GM18873 (cell line): Measurements from ENCODE around the gene RPS16.
"Not testable (repeated sequence)": the region's sequence is repeated elsewhere in the genome, so short reads cannot be mapped to it uniquely, and the experiment has no call there.

Experiments
- ATAC-seq: cut with Tn5 transposase; IDR thresholded peaks from one replicate; pipeline ENCODE4 v1.9.1; 2021; ENCODE audit warnings: mild to moderate bottlenecking, moderate library complexity, moderate number of reproducible peaks; ENCODE audit not compliant: unreplicated experiment, low FRiP score

The RPS16 gene

GRCh38 chr19:39451257-39451656, 15.5 kb upstream of the RPS16 start:
- not testable (repeated sequence) for ATAC-seq

GRCh38 chr19:39449116-39449797, 13.5 kb upstream of the RPS16 start:
- ATAC-seq: no peak

DNA sequence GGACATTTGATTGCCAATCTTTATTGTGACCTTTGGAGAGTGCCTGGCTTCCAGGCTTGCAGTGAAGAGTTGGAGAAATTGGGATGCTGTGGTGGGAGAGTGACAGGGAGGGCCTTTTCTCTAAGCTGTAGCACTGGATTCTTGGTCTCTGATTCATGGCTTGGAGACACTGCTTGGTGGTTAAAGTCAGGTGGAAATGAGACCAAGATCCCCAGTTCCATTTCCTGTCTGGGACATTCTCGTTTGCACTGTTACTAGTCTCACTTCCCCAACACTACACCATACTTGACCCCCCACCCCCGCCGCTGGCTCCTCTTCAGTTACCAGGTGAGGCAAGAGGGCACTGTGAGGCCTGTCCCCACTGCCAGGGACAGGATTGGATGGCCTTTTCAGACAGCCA, 12.5 kb upstream of the RPS16 start:
- no peak for ATAC-seq

DNA sequence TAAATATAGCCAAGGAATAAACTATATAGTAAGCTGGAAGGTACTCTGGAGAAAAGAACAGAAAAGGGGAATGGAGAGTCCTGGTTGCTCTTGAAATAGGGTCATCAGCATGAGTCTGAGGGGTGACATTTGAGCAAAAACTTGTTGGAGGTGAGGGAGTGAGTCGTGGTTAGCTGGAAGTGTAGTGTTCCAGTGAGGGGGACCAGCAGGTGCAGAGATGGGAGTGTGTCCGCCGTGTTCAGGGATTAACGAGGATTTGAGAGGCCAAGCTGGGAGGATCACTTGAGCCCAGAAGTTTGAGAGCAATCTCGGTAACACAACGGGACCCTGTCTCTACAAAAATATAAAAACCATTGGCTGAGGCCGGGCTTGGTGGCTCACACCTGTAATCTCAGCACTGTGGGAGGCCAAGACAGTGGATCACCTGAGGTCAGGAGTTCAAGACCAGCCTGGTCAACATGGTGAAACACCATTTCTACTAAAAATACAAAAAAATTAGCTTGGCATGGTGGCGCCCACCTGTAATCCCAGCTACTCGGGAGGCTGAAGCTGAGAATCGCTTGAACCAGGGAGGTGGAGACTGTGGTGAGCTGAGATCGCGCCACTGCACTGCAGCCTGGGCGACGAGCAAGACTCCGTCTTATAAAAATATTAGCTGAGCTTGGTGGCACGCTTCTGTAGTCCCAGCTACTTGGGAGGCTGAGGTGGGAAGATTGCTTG, 10.8 kb upstream of the RPS16 start:
- ATAC-seq: no peak

- peak; percentile 75 for ATAC-seq
Measured at GRCh38 chr19:39445196-39446111, 9.7 kb upstream of the RPS16 start, which contains the start of gene SUPT5H. Gene SUPT5H (plus strand): TSS chr19:39445582. CDS start chr19:39445891, 309 bp downstream.

DNA sequence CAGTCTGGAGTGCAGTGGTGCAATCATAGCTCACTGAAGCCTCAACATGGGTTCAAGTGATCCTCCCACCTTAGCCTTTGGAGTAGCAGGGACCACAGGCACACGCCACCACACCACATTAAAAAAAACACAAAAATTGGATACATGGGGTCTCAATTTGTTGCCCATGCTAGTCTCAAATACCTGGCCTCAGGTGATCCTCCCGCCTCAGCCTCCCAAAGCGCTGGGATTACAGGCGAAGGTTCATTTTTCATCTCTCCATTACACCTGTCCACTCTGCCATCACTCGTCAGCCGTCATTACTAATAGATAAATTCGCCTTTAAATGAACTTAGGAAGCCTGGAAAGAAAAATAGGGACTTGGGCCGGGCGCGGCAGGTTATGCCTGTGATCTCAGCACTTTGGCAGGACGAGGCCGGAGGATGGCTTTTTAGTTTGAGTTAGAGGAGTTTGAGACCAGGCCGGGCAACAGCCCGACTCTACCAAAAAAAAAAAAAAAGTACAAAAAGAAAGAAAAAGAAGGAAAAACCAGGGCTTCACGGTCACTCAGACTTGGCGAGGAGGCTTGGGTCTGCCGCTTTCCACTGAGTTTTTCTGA, 8.9 kb upstream of the RPS16 start:
- ATAC-seq: no peak

- no peak for ATAC-seq
Measured at GRCh38 chr19:39438270-39438934, 2.7 kb upstream of the RPS16 start.

GRCh38 chr19:39436350-39436716, 584 bp upstream of the RPS16 start:
- no peak for ATAC-seq

- no peak for ATAC-seq
Measured at GRCh38 chr19:39434123-39435076, 1.3 kb downstream of the RPS16 start.

DNA sequence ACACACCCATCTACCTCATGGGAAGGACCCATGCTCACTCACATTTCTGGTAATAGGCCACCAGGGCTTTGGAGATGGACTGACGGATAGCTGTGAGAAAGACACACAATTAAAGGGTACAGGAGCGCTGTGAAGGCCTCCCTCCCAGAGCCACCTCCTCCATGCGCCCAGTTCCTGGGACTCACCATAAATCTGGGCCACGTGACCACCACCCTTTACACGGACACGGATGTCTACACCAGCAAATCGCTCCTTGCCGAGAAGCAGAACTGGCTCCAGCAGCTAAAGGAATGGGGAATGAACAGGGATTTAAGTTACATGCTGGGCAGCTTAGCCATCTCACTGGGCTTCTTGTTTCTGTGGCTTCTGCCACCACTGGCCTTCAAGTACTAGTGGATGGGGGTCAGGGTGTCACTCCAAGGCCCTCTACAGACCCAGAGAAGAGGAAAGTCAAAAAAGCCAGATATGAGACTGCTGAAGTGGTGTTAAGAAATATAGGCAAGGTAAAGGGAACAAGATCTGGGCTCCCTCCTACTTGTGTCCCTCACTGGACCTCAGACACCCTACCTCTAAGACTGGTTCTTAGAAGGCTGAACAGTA, 2.2 kb downstream of the RPS16 start:
- no peak for ATAC-seq

DNA sequence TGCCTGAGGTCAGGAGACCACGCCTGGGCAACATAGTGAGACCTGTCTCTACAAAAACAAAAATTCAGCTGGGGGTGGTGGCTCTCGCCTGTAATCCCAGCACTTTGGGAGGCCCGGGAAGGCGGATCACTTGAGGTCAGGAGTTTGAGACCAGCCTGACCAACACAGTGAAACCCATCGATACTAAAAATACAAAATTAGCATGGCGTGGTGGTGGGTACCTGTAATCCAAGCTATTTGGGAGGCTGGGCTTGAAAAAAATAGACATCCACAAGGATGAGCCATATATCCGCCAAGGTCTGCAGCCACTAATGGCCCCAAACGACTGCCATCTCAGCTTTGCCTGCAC, 3.1 kb downstream of the RPS16 start:
- no peak for ATAC-seq

DNA sequence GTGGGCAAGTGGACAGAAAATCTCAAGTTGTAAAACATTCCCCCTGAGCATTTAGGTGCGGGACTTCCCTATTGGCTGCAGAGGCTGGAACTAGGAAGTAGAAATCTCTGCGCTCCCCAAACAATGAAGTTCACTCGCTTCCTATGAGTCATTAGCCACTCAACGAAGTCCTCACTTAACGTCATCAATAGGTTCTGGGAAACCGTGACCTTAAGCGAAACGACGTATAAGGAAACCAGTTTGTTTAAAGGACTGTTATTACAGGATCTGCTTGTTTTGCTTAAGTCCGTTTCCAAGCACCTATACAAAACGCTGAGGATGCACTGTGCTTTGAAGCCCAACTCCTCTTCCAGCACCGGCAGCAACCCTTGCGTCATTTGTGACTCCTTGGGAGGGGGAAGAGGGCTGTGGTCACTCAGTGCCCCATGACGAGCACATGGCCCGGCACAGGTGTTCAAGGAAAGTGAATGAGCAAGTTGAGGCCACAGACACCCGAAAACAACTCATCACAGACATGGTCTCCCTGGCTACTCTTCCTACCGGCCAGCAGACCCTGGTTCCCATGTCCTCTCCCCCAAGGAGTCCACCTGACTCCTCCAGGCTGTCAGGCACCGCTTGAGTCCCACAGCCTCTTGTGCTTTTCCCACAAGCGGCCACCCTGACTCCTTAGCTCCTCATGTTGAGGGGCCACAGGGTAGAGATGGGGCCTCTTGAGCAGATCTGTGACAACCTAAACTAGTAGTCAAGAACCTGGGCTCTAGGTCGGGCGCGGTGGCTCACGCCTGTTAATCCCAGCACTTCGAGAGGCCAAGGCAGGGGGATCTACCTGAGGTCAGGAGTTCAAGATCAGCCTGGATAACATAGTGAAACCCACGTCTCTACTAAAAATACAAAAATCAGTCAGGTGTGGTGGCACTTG, 4.8 kb downstream of the RPS16 start:
- ATAC-seq: no peak

GRCh38 chr19:39428283-39429112, 7.3 kb downstream of the RPS16 start:
- no peak for ATAC-seq

GRCh38 chr19:39427707-39428106, 8.0 kb downstream of the RPS16 start:
- no peak for ATAC-seq

DNA sequence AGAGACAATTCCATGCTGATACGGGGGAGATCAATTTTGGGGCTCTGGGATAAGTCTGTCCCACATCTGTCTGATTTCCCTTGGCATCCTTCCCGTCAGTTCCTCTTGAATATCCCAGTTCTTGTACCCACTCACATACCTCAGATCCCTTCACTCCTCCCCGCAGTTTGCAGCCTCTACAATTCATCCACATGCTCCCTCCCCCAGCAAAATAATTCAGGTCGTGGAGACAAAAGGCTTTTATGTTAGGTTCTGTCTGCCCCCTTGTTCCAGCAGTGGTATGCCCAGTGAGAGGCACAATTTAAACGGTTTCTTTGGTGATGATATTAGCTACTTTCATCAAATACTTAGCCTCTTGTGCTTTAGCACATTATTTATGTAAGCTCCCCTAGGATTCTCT, 9.6 kb downstream of the RPS16 start:
- no peak for ATAC-seq

DNA sequence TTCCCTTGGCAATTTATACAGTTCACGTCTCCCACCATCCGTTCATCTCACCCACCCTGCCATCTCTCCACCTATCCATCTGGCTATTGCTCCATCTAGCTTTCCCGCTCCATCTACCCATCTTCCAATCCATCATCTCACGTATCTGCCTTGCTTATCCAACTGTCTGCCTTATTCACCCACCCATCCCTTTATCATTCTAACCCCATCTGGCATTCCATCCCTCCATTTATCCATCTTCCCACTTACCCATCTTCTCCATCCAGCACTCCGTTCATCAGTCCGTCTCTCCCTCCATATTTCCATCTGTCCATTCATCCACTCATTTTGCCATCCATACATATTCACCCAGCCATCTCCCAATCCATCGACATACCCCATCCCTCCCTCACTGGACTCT, 10.0 kb downstream of the RPS16 start:
- ATAC-seq: no peak

DNA sequence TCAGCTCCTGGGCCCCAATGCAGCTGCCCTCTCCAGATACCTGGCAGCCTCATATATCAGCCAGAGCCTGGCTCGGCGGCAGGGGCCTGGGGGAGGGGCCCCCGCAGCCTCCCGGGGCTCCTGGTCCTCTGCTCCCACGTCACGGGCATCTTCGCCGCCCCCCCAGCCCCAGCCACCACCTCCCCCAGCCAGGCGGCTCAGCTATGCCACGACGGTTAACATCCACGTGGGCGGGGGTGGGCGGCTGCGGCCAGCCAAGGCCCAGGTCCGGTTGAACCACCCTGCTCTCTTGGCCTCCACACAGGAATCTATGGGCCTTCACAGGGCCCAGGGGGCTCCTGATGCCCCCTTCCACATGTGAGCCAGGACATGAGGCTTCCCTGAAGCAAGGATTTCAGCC, 10.8 kb downstream of the RPS16 start:
- no peak for ATAC-seq
